SK-N-SH treated with all-trans-retinoic acid at 6 μM for 48 hours (cell line): ENCODE measurements around the gene LRRN1.

Experiments
- ATAC-seq: fragments of 200-7000 bp; cut with Tn5 transposase; 3 replicates; pipeline ENCODE4 v1.9.1; 2020; ENCODE audit warnings: mild to moderate bottlenecking, moderate library complexity
- ARNTL ChIP-seq: fragments of 450-650 bp; formaldehyde crosslinking; IDR thresholded peaks from 2 replicates; pipeline ENCODE4 v1.5.0; 2020; ENCODE audit warnings: low read depth, mild to moderate bottlenecking, moderate library complexity, borderline replicate concordance
- CREB5 ChIP-seq: fragments of 250-450 bp; sonication (Bioruptor Pico); IDR thresholded peaks from 2 replicates; pipeline ENCODE4 v1.5.1; 2020; ENCODE audit warnings: low read depth, mild to moderate bottlenecking, moderate library complexity
- CSDC2 ChIP-seq: fragments of 250-450 bp; sonication (Bioruptor Pico); IDR thresholded peaks from 2 replicates; pipeline ENCODE4 v1.5.0; 2020; ENCODE audit warnings: mild to moderate bottlenecking, moderate library complexity
- CSRNP3 ChIP-seq: fragments of 250-450 bp; sonication (Bioruptor Pico); IDR thresholded peaks from 2 replicates; pipeline ENCODE4 v1.5.1; 2021; ENCODE audit warnings: mild to moderate bottlenecking, moderate library complexity
- ESRRG ChIP-seq: fragments of 250-450 bp; sonication (Bioruptor Pico); IDR thresholded peaks from 2 replicates; pipeline ENCODE4 v1.6.1; 2021; ENCODE audit warnings: mild to moderate bottlenecking
- GLIS3 ChIP-seq: fragments of 250-450 bp; sonication (Bioruptor Pico); IDR thresholded peaks from 2 replicates; pipeline ENCODE4 v1.5.0; 2020; ENCODE audit warnings: mild to moderate bottlenecking, moderate library complexity
- ISL1 ChIP-seq: fragments of 250-450 bp; sonication (Bioruptor Pico); IDR thresholded peaks from 2 replicates; pipeline ENCODE4 v2.1.2; 2022; ENCODE audit warnings: mild to moderate bottlenecking, moderate library complexity
- OSR1 ChIP-seq: fragments of 250-450 bp; sonication (Bioruptor Pico); IDR thresholded peaks from 2 replicates; pipeline ENCODE4 v1.8.0; 2022; ENCODE audit warnings: moderate library complexity, mild to moderate bottlenecking, inconsistent platforms
- PATZ1 ChIP-seq: fragments of 250-450 bp; sonication (Bioruptor Pico); IDR thresholded peaks from 2 replicates; pipeline ENCODE4 v1.8.0; 2020; ENCODE audit warnings: mild to moderate bottlenecking, moderate library complexity, borderline replicate concordance
- POU6F1 ChIP-seq: fragments of 250-450 bp; sonication (Bioruptor Pico); IDR thresholded peaks from 2 replicates; pipeline ENCODE4 v1.8.0; 2021; ENCODE audit warnings: low read depth, mild to moderate bottlenecking, moderate library complexity, borderline replicate concordance
- PPARA ChIP-seq: fragments of 250-450 bp; sonication (Bioruptor Pico); IDR thresholded peaks from 2 replicates; pipeline ENCODE4 v1.5.0; 2020; ENCODE audit warnings: mild to moderate bottlenecking, borderline replicate concordance
- RARB ChIP-seq: fragments of 250-450 bp; sonication (Bioruptor Pico); IDR thresholded peaks from 2 replicates; pipeline ENCODE4 v1.8.0; 2021; ENCODE audit warnings: mild to moderate bottlenecking, moderate library complexity
- SNAI2 ChIP-seq: fragments of 250-450 bp; sonication (Bioruptor Pico); IDR thresholded peaks from 2 replicates; pipeline ENCODE4 v1.5.0; 2020; ENCODE audit warnings: mild to moderate bottlenecking, moderate library complexity
- TCF4 ChIP-seq: fragments of 250-450 bp; sonication (Bioruptor Pico); IDR thresholded peaks from 2 replicates; pipeline ENCODE4 v1.8.0; 2021; ENCODE audit warnings: mild to moderate bottlenecking, moderate library complexity, borderline replicate concordance
- TOX ChIP-seq: fragments of 250-450 bp; sonication (Bioruptor Pico); IDR thresholded peaks from 2 replicates; pipeline ENCODE4 v1.8.0; 2021; ENCODE audit warnings: mild to moderate bottlenecking, moderate library complexity, borderline replicate concordance
- TSHZ2 ChIP-seq: fragments of 250-450 bp; sonication (Bioruptor Pico); IDR thresholded peaks from 2 replicates; pipeline ENCODE4 v1.5.0; 2020; ENCODE audit warnings: mild to moderate bottlenecking, moderate library complexity
- ZC3H10 ChIP-seq: fragments of 250-450 bp; sonication (Bioruptor Pico); IDR thresholded peaks from 2 replicates; pipeline ENCODE4 v1.5.1; 2021; ENCODE audit warnings: mild to moderate bottlenecking, moderate library complexity
- ZFP3 ChIP-seq: fragments of 250-450 bp; sonication (Bioruptor Pico); IDR thresholded peaks from 2 replicates; pipeline ENCODE4 v1.5.0; 2020; ENCODE audit warnings: mild to moderate bottlenecking, moderate library complexity
- ZFP30 ChIP-seq: fragments of 450-650 bp; formaldehyde crosslinking; IDR thresholded peaks from 2 replicates; pipeline ENCODE4 v1.5.0; 2022; ENCODE audit warnings: mild to moderate bottlenecking, moderate library complexity
- ZNF565 ChIP-seq: fragments of 450-650 bp; formaldehyde crosslinking; conservative IDR thresholded peaks from 2 replicates; pipeline ENCODE4 v1.5.0; 2020; ENCODE audit warnings: low read depth, mild to moderate bottlenecking, moderate library complexity
- ZNF70 ChIP-seq: fragments of 450-650 bp; formaldehyde crosslinking; IDR thresholded peaks from 2 replicates; pipeline ENCODE4 v1.5.0; 2020; ENCODE audit warnings: mild to moderate bottlenecking, moderate library complexity
- ZNF8 ChIP-seq: fragments of 450-650 bp; formaldehyde crosslinking; IDR thresholded peaks from 2 replicates; pipeline ENCODE4 v1.5.0; 2020; ENCODE audit warnings: mild to moderate bottlenecking, moderate library complexity

LRRN1 gene

GRCh38 chr3:3772338-3772737 lies 26.9 kb upstream of the LRRN1 start (continued):
- no peak for TF ChIP-seq RARB (CRISPR knock-in tag)

- no peak for TF ChIP-seq ESRRG
- no peak for TF ChIP-seq ZFP30 (CRISPR knock-in tag)
- TF ChIP-seq ISL1 (CRISPR knock-in tag) = no peak
- no peak for TF ChIP-seq CSDC2 (CRISPR knock-in tag)
- no peak for ATAC-seq
These were observed 26.3 kb upstream of the LRRN1 start for GRCh38 chr3:3772920-3773319.

- TF ChIP-seq CSDC2 (CRISPR knock-in tag) (no peak), ARNTL (CRISPR knock-in tag) (no peak), SNAI2 (CRISPR knock-in tag) (no peak), ESRRG (no peak), TOX (CRISPR knock-in tag) (no peak), CSRNP3 (CRISPR knock-in tag) (no peak), ZFP30 (CRISPR knock-in tag) (no peak), PPARA (CRISPR knock-in tag) (no peak), GLIS3 (CRISPR knock-in tag) (no peak), OSR1 (CRISPR knock-in tag) (no peak), POU6F1 (CRISPR knock-in tag) (no peak)
- TF ChIP-seq, all 23 proteins: peak for 0
- ATAC-seq = no peak
These were observed 22.6 kb upstream of the LRRN1 start for GRCh38 chr3:3776607-3777006.

- TF ChIP-seq RARB (CRISPR knock-in tag) (no peak), ZNF565 (CRISPR knock-in tag) (no peak), CSDC2 (CRISPR knock-in tag) (no peak), CREB5 (CRISPR knock-in tag) (no peak), OSR1 (CRISPR knock-in tag) (no peak), SNAI2 (CRISPR knock-in tag) (no peak), ZNF8 (CRISPR knock-in tag) (no peak), ZFP30 (CRISPR knock-in tag) (no peak), ZFP3 (CRISPR knock-in tag) (no peak), PATZ1 (no peak), TSHZ2 (CRISPR knock-in tag) (no peak), ZNF70 (CRISPR knock-in tag) (no peak), PPARA (CRISPR knock-in tag) (no peak), GLIS3 (CRISPR knock-in tag) (no peak), CSRNP3 (CRISPR knock-in tag) (no peak), ZC3H10 (CRISPR knock-in tag) (no peak), TOX (CRISPR knock-in tag) (no peak), TCF4 (CRISPR knock-in tag) (no peak)
- ATAC-seq = no peak
These were observed 21.0 kb upstream of the LRRN1 start for GRCh38 chr3:3778216-3778615.
